Hepatocyte (in vitro differentiated cells): ENCODE data around the gene GTPBP3. TPM values are rescaled to one million over a fixed set of nuclear protein-coding genes. Genes with fewer than 3 reads are reported as not detected.

Source experiments
- DNase-seq: peaks from one replicate; pipeline ENCODE4 v3.0.0-alpha.2; 2016; ENCODE audit warnings: low spot score
- H2AFZ ChIP-seq: fragments of 200-600 bp; sonication (generic); 2 replicates; pipeline ENCODE4 v1.6.0; 2016; ENCODE audit warnings: antibody characterized with exemption, mild to moderate bottlenecking
- H3K27ac ChIP-seq: fragments of 200-600 bp; sonication (generic); 2 replicates; pipeline ENCODE4 v1.5.1; 2016; ENCODE audit warnings: mild to moderate bottlenecking
- H3K27me3 ChIP-seq: fragments of 200-600 bp; sonication (generic); 2 replicates; pipeline ENCODE4 v1.6.1; 2016
- H3K36me3 ChIP-seq: fragments of 200-600 bp; sonication (generic); replicated peaks from 2 replicates; pipeline ENCODE4 v1.5.1; 2016; ENCODE audit warnings: low read depth; ENCODE audit not compliant: insufficient read depth
- H3K4me1 ChIP-seq: fragments of 200-600 bp; sonication (generic); 2 replicates; pipeline ENCODE4 v1.5.1; 2016; ENCODE audit warnings: mild to moderate bottlenecking, moderate library complexity; ENCODE audit not compliant: insufficient read depth
- H3K4me2 ChIP-seq: fragments of 200-600 bp; sonication (generic); 2 replicates; pipeline ENCODE4 v1.6.0; 2016
- H3K4me3 ChIP-seq: fragments of 200-600 bp; sonication (generic); 2 replicates; pipeline ENCODE4 v1.5.1; 2016; ENCODE audit warnings: mild to moderate bottlenecking
- H3K79me2 ChIP-seq: fragments of 200-600 bp; sonication (generic); 2 replicates; pipeline ENCODE4 v1.6.0; 2017; ENCODE audit warnings: mild to moderate bottlenecking
- H3K9me2 ChIP-seq: fragments of 200-600 bp; sonication (generic); replicated peaks from 2 replicates; pipeline ENCODE4 v1.6.0; 2017; ENCODE audit warnings: mild to moderate bottlenecking; ENCODE audit not compliant: insufficient read depth
- H3K9me3 ChIP-seq: fragments of 200-600 bp; sonication (generic); 2 replicates; pipeline ENCODE4 v1.5.1; 2016; ENCODE audit warnings: low read depth, mild to moderate bottlenecking
- H4K20me1 ChIP-seq: fragments of 200-600 bp; sonication (generic); 2 replicates; pipeline ENCODE4 v1.6.0; 2016; ENCODE audit warnings: mild to moderate bottlenecking; ENCODE audit not compliant: insufficient read depth, poor library complexity, severe bottlenecking
- EZH2 ChIP-seq: fragments of 200-600 bp; sonication (generic); IDR thresholded peaks from 2 replicates; pipeline ENCODE4 v1.6.1; 2016; ENCODE audit warnings: antibody characterized with exemption, mild to moderate bottlenecking, borderline replicate concordance
- EZH2phosphoT487 ChIP-seq: fragments of 200-600 bp; sonication (generic); IDR thresholded peaks from one replicate; pipeline ENCODE4 v1.6.1; 2018; ENCODE audit warnings: antibody characterized with exemption, mild to moderate bottlenecking, low read depth, moderate library complexity; ENCODE audit not compliant: unreplicated experiment, severe bottlenecking
- WGBS: methylation state at CpG from one replicate; pipeline ENCODE4 v1.1.6; 2016; ENCODE audit warnings: low lambda C conversion rate; ENCODE audit errors: missing lambda C conversion rate; 5-methylcytosine and 5-hydroxymethylcytosine counted together
- polyA plus RNA-seq: library from polyadenylated mRNA; unstranded; fragments of >200 nt; fragmentation: Nextera tagmentation; extraction: Ambion mirVana; gene quantifications from 2 replicates; pipeline ENCODE4 v1.2.1, GENCODE V29; 2016
- total RNA-seq: library from RNA; depleted of rRNA; stranded (reverse); fragments of >200 nt; gene quantifications from 2 replicates; pipeline ENCODE4 v1.2.3, GENCODE V29; 2014
- TF ChIP-seq, protein P1 (sequence below): fragments of 200-600 bp; sonication (generic); IDR thresholded peaks from 2 replicates; pipeline ENCODE4 v1.5.1; 2016; ENCODE audit warnings: antibody characterized with exemption, mild to moderate bottlenecking; ENCODE audit not compliant: poor library complexity

GTPBP3 gene
- total and polyA plus RNA-seq, 2 experiments from 2014 or later, result 13.2 to 20.9 TPM

DNA sequence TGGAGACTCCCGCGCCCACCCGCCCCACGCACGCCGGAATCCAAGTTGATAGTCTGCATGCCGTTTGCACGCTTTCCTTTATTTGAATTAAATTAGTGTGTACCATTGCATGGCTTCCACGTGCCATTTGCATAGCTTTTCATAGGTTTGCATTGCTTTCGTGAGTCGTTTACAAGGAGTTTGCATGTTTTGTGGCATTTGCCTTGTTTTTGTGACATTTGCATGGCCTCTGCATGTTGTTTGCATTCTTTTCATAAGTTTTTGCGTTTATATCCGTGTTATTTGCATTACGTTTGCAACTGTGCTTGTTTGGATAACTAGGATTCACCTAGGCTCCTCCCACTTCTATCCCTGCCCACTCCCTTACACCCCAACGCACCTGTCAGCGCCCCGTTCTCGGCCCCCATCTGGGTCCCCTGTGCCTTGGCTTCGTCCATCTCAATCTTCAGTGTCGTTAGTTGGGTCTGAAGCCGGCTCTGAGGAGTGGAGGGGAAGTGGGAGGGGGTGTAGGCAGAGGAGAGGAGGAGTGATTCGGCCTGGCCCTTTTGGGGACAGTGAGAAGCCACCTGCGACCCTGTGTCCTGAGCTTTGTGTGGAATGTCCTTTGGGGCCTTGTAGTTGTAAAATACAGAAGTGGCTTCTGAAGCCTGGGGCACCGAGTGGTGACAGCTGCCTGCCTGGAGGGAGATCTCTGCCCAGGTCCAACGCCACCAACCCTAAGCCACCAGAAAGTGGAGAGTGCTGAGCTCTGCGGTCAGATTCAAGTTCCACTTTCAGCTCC, 54.2 kb downstream of the GTPBP3 start:
- peak overlapping the region; percentile 50 for H2AFZ ChIP-seq
- TF ChIP-seq EZH2 (no peak), EZH2phosphoT487 (no peak)
- TF ChIP-seq, protein P1, sequence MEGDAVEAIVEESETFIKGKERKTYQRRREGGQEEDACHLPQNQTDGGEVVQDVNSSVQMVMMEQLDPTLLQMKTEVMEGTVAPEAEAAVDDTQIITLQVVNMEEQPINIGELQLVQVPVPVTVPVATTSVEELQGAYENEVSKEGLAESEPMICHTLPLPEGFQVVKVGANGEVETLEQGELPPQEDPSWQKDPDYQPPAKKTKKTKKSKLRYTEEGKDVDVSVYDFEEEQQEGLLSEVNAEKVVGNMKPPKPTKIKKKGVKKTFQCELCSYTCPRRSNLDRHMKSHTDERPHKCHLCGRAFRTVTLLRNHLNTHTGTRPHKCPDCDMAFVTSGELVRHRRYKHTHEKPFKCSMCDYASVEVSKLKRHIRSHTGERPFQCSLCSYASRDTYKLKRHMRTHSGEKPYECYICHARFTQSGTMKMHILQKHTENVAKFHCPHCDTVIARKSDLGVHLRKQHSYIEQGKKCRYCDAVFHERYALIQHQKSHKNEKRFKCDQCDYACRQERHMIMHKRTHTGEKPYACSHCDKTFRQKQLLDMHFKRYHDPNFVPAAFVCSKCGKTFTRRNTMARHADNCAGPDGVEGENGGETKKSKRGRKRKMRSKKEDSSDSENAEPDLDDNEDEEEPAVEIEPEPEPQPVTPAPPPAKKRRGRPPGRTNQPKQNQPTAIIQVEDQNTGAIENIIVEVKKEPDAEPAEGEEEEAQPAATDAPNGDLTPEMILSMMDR, result no peak
- no peak overlapping the region for H3K27ac ChIP-seq

More for the DNA sequence above, 54.2 kb downstream of the GTPBP3 start:
- no peaks in the 10 kb centered on the region for H4K20me1 ChIP-seq
- H3K27me3 ChIP-seq, result peaks cover 9% of the 10 kb centered on the region
- no peaks in the 10 kb centered on the region for H3K36me3 ChIP-seq
- H3K9me2 ChIP-seq, result no peaks in the 10 kb centered on the region
- 15% methylated on average over 26 of the region's 26 CpGs for WGBS
- no peaks in the 10 kb centered on the region for H3K9me3 ChIP-seq
- no peak for DNase-seq
- H3K79me2 ChIP-seq, result no peaks in the 10 kb centered on the region
- peaks cover 5% of the 10 kb centered on the region for H3K4me1 ChIP-seq
- H3K4me3 ChIP-seq, result peak overlapping the region; percentile 31
- peak overlapping the region; percentile 88 for H3K4me2 ChIP-seq

Other genes starting within 250 kb of the GTPBP3 start
- 22.4 and 26.9 TPM in 2 replicates for gene USE1, start 122.2 kb upstream of the GTPBP3 start, total RNA-seq
- 42.6 and 46.7 TPM in 2 replicates for gene USE1, start 122.2 kb upstream of the GTPBP3 start, polyA plus RNA-seq
- gene OCEL1, start 111.3 kb upstream of the GTPBP3 start, total RNA-seq, result 9.5 and 15.3 TPM in 2 replicates
- gene OCEL1, start 111.3 kb upstream of the GTPBP3 start, polyA plus RNA-seq, result 44.7 and 47.7 TPM in 2 replicates
- 116 and 133 TPM in 2 replicates for gene NR2F6, start 91.6 kb upstream of the GTPBP3 start, total RNA-seq
- gene NR2F6, start 91.6 kb upstream of the GTPBP3 start, polyA plus RNA-seq, result 157 and 169 TPM in 2 replicates
- 3.0 TPM in 1 of 2 replicates, not detected in the other for gene USHBP1, start 72.8 kb upstream of the GTPBP3 start, total RNA-seq
- gene USHBP1, start 72.8 kb upstream of the GTPBP3 start, polyA plus RNA-seq, result 0.98 and 1.2 TPM in 2 replicates
- gene BABAM1, start 70.1 kb upstream of the GTPBP3 start, total RNA-seq, result 63.8 and 71.4 TPM in 2 replicates
- 94.1 and 97.9 TPM in 2 replicates for gene BABAM1, start 70.1 kb upstream of the GTPBP3 start, polyA plus RNA-seq
- 0.28 and 0.90 TPM in 2 replicates for gene ANKLE1, start 55.7 kb upstream of the GTPBP3 start, total RNA-seq
- 0.29 and 0.58 TPM in 2 replicates for gene ANKLE1, start 55.7 kb upstream of the GTPBP3 start, polyA plus RNA-seq
- gene ABHD8, start 34.1 kb upstream of the GTPBP3 start, total RNA-seq, result 12.9 and 15.9 TPM in 2 replicates
- gene ABHD8, start 34.1 kb upstream of the GTPBP3 start, polyA plus RNA-seq, result 17.6 and 19.3 TPM in 2 replicates
- gene MRPL34, start 31.7 kb upstream of the GTPBP3 start, total RNA-seq, result 47.7 and 61.1 TPM in 2 replicates
- 113 and 131 TPM in 2 replicates for gene MRPL34, start 31.7 kb upstream of the GTPBP3 start, polyA plus RNA-seq
- gene DDA1, start 28.0 kb upstream of the GTPBP3 start, total RNA-seq, result 29.4 and 43.1 TPM in 2 replicates
- 59.4 and 60.0 TPM in 2 replicates for gene DDA1, start 28.0 kb upstream of the GTPBP3 start, polyA plus RNA-seq
- 4.6 and 7.3 TPM in 2 replicates for gene ANO8, start 2.7 kb upstream of the GTPBP3 start, total RNA-seq
- gene ANO8, start 2.7 kb upstream of the GTPBP3 start, polyA plus RNA-seq, result 1.1 and 1.9 TPM in 2 replicates
- 1.4 and 1.8 TPM in 2 replicates for gene PLVAP, start 39.8 kb downstream of the GTPBP3 start, total RNA-seq
- gene PLVAP, start 39.8 kb downstream of the GTPBP3 start, polyA plus RNA-seq, result 2.5 and 5.3 TPM in 2 replicates
- gene CCDC194, start 56.6 kb downstream of the GTPBP3 start, total RNA-seq, result not detected in 2 replicates
- 0.80 TPM in 1 of 2 replicates, not detected in the other for gene CCDC194, start 56.6 kb downstream of the GTPBP3 start, polyA plus RNA-seq
- gene BST2, start 68.1 kb downstream of the GTPBP3 start, total RNA-seq, result 43.2 and 50.1 TPM in 2 replicates
- 129 and 195 TPM in 2 replicates for gene BST2, start 68.1 kb downstream of the GTPBP3 start, polyA plus RNA-seq
- 36.1 and 46.4 TPM in 2 replicates for gene MVB12A, start 82.5 kb downstream of the GTPBP3 start, total RNA-seq
- 65.2 and 77.1 TPM in 2 replicates for gene MVB12A, start 82.5 kb downstream of the GTPBP3 start, polyA plus RNA-seq
- 1.0 and 1.2 TPM in 2 replicates for gene TMEM221, start 111.1 kb downstream of the GTPBP3 start, total RNA-seq
- gene TMEM221, start 111.1 kb downstream of the GTPBP3 start, polyA plus RNA-seq, result 2.0 and 2.5 TPM in 2 replicates
- not detected in 2 replicates for gene NXNL1, start 123.4 kb downstream of the GTPBP3 start, total RNA-seq
- 0.17 TPM in 1 of 2 replicates, not detected in the other for gene NXNL1, start 123.4 kb downstream of the GTPBP3 start, polyA plus RNA-seq
- 6.2 and 8.7 TPM in 2 replicates for gene SLC27A1, start 133.0 kb downstream of the GTPBP3 start, total RNA-seq
- gene SLC27A1, start 133.0 kb downstream of the GTPBP3 start, polyA plus RNA-seq, result 8.6 and 10.9 TPM in 2 replicates
- gene PGLS, start 174.1 kb downstream of the GTPBP3 start, total RNA-seq, result 89.9 and 94.4 TPM in 2 replicates
- gene PGLS, start 174.1 kb downstream of the GTPBP3 start, polyA plus RNA-seq, result 98.7 and 122 TPM in 2 replicates
- gene COLGALT1, start 218.1 kb downstream of the GTPBP3 start, total RNA-seq, result 55.4 and 61.3 TPM in 2 replicates
- 54.9 and 58.9 TPM in 2 replicates for gene COLGALT1, start 218.1 kb downstream of the GTPBP3 start, polyA plus RNA-seq